Keratinocyte (primary cell): ENCODE measurements around the gene DOC2A. TPM values are rescaled to one million over a fixed set of nuclear protein-coding genes. Genes with fewer than 3 reads are reported as not detected.
"Not testable (repeated sequence)": the region's sequence is repeated elsewhere in the genome, so short reads cannot be mapped to it uniquely, and the experiment has no call there.

Experiments
- DNase-seq: peaks from one replicate; pipeline ENCODE4 v3.0.0-alpha.2; 2011; ENCODE audit warnings: low read depth, missing footprints, low spot score
- FAIRE-seq: peaks from 2 replicates; lab custom pipeline; 2011; peaks lifted over from hg19 to GRCh38; lab: Jason Lieb, UNC
- H2AFZ ChIP-seq: 2 replicates; pipeline ENCODE4 v1.6.0; 2012; ENCODE audit warnings: low read length, control low read depth, inconsistent platforms; ENCODE audit not compliant: control insufficient read depth
- H3K27ac ChIP-seq: 2 replicates; pipeline ENCODE4 v1.5.1; 2011; ENCODE audit warnings: low read length; ENCODE audit not compliant: control insufficient read depth, insufficient read depth
- H3K27me3 ChIP-seq: 3 replicates; pipeline ENCODE4 v1.6.0; 2011; ENCODE audit warnings: low read length; ENCODE audit not compliant: control insufficient read depth, insufficient read depth; ENCODE audit errors: extremely low read depth
- H3K36me3 ChIP-seq, 2 experiments: 2 replicates in 1 of 2; 3 replicates in 1 of 2; pipeline ENCODE4 v1.5.1; 2011; ENCODE audit warnings: low read length in 2 of 2, mild to moderate bottlenecking in 1 of 2; ENCODE audit not compliant: control insufficient read depth in 2 of 2, insufficient read depth in 2 of 2; ENCODE audit errors: extremely low read depth in 1 of 2
- H3K4me1 ChIP-seq: 3 replicates; pipeline ENCODE4 v1.5.1; 2011; ENCODE audit warnings: low read length; ENCODE audit not compliant: control insufficient read depth, insufficient read depth; ENCODE audit errors: extremely low read depth
- H3K4me2 ChIP-seq: 3 replicates; pipeline ENCODE4 v1.6.0; 2011; ENCODE audit warnings: low read depth, low read length; ENCODE audit not compliant: control insufficient read depth, insufficient read depth; ENCODE audit errors: extremely low read depth
- H3K4me3 ChIP-seq, 3 experiments: fragments of 200-600 bp in 1 of 3; sonication (generic) in 1 of 3; 2 replicates in 2 of 3; 3 replicates in 1 of 3; pipeline ENCODE4 v1.5.1; 2011 to 2016; ENCODE audit warnings: low read length in 3 of 3, mild to moderate bottlenecking in 3 of 3, control low read depth in 2 of 3, inconsistent platforms in 1 of 3, low read depth in 1 of 3, mixed read lengths in 1 of 3, mixed run types in 1 of 3, moderate library complexity in 1 of 3; ENCODE audit not compliant: control insufficient read depth in 2 of 3, insufficient read depth in 2 of 3; ENCODE audit errors: extremely low read depth in 1 of 3
- H3K79me2 ChIP-seq: 2 replicates; pipeline ENCODE4 v1.6.0; 2012; ENCODE audit warnings: low read length; ENCODE audit not compliant: control insufficient read depth, insufficient read depth
- H3K9ac ChIP-seq: 3 replicates; pipeline ENCODE4 v1.6.0; 2011; ENCODE audit warnings: low read length; ENCODE audit not compliant: control insufficient read depth, insufficient read depth; ENCODE audit errors: extremely low read depth
- H3K9me1 ChIP-seq: 3 replicates; pipeline ENCODE4 v1.6.0; 2011; ENCODE audit warnings: low read length; ENCODE audit not compliant: control insufficient read depth, insufficient read depth; ENCODE audit errors: extremely low read depth
- H3K9me3 ChIP-seq: 2 replicates; pipeline ENCODE4 v1.5.1; 2012; ENCODE audit warnings: low read depth, low read length; ENCODE audit not compliant: control insufficient read depth
- H4K20me1 ChIP-seq: 3 replicates; pipeline ENCODE4 v1.6.0; 2011; ENCODE audit warnings: low read length; ENCODE audit not compliant: control insufficient read depth, insufficient read depth; ENCODE audit errors: extremely low read depth
- CTCF ChIP-seq, 3 experiments: IDR thresholded peaks in 1 of 3; conservative IDR thresholded peaks in 1 of 3; optimal IDR thresholded peaks in 1 of 3; 2 replicates in 2 of 3; 3 replicates in 1 of 3; pipeline versions ENCODE3 to v1.5.1; 2011; ENCODE audit warnings: low read length in 3 of 3, mild to moderate bottlenecking in 3 of 3, moderate library complexity in 2 of 3, control low read depth in 1 of 3, inconsistent platforms in 1 of 3; ENCODE audit not compliant: insufficient read depth in 2 of 3; ENCODE audit errors: extremely low read depth in 1 of 3
- EZH2 ChIP-seq: IDR thresholded peaks from one replicate; pipeline ENCODE4 v1.6.1; 2012; ENCODE audit warnings: inconsistent platforms, mild to moderate bottlenecking, low read length, moderate library complexity
- dilution Hi-C: fragments of 300-500 bp; cut with MboI; formaldehyde crosslinking; loops from one replicate; pipeline ENCODE4 v1.7.0; 2020; ENCODE audit warnings: low sequenced_read_pairs; ENCODE audit not compliant: extremely low pct_ligation_motif_present
- polyA plus RNA-seq, 5 experiments: library from polyadenylated mRNA; depleted of rRNA in 3 of 5; stranded (reverse) in 3 of 5; stranded (forward) in 1 of 5; unstranded in 1 of 5; fragments of >200 nt; gene quantifications; 1 replicate in 1 of 5; 2 replicates in 3 of 5; 3 replicates in 1 of 5; pipeline versions ENCODE4 v1.2.1 to v1.2.3, GENCODE V29; 2011 to 2012; ENCODE audit warnings: missing spikeins in 2 of 5, low read depth in 1 of 5, low replicate concordance in 1 of 5

The DOC2A gene
- polyA plus RNA-seq, 1 donor (not counting 4 experiments of a cell fraction or from before 2014, with no cell fraction given), result 0.26 TPM

DNA sequence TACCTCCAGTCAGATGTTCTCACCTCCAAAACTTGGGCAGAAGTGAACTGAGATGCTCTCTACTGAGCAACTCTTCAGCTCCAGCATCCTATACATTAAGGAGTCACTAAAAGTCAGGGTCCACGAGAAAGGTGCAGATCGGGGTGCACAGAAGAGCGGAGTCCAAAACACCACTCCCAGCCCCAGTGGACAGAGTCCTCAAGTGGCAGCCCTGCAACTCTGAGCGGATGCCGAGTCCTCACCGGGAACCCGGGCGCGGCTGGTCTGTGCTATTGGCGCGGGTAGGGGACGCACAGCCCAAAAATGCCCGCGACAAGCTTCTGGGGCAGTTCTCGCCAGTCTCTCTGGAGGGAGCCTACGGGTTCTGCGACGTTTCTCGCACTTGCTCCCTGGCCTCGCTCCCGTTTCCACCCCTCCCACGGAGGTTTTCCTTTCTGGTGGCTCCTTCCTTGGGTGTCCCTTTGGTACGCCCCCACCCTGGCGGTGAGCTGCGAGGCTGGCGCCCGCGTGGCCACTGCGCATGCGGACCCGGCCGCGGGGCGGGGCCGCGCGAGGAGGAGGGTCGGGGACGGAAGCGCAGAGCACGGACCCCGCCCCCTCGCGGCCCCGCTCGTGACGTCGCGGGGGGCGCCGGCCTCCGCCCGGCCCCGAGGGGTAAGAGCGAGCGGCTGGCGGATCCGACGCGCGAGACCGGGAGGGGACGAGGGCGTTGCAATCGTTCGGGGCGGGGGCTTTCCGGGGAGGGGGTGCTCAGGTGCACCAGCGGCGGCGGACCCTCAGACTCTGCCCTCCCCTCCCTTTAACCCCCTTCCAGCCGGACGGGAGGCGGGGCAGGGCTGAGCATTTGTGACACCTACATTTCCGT is 49.1 kb downstream of the DOC2A start, which contains the start of gene TMEM219:
Gene TMEM219 (plus strand): TSS at position 601 of the 865 bp plus-strand sequence. CDS start 1,065 bp downstream, outside the sequence.
- dilution Hi-C loops, result no loop called here
- H3K36me3 ChIP-seq, result peaks cover 0 to 3% of the 10 kb centered on the region in 2 experiments
- no peaks in the 10 kb centered on the region for H3K9me1 ChIP-seq
- H4K20me1 ChIP-seq, result no peaks in the 10 kb centered on the region
- peak within 1 kb of the TSS; percentile 96 for H3K4me2 ChIP-seq
- H3K9ac ChIP-seq, result peak within 1 kb of the TSS; percentile 82
- peak within 1 kb of the TSS; percentile 95 for H2AFZ ChIP-seq
- TF ChIP-seq EZH2 (no peak), CTCF (optimal IDR thresholded peaks at IDR 0.05 in 1 of 3, IDR thresholded peaks at IDR 0.05 in 1 of 3, conservative IDR thresholded peaks at IDR 0.05 in 1 of 3; ENCODE audit: extremely low read depth in 1 of 3, insufficient read depth in 2 of 3, low read length in 3 of 3) (peak in 2 of 3 experiments; percentile 15 to 47)
- H3K4me1 ChIP-seq, result peaks cover 10% of the 10 kb centered on the region
- DNase-seq (peak; percentile 40), FAIRE-seq (no peak)
- H3K4me3 ChIP-seq, result peak within 1 kb of the TSS; percentile 67 to 79 (median 72)
- H3K27ac ChIP-seq, result peak within 1 kb of the TSS; percentile 69
- H3K79me2 ChIP-seq, result no peaks in the 10 kb centered on the region
- no peaks in the 10 kb centered on the region for H3K27me3 ChIP-seq
- H3K9me3 ChIP-seq, result no peaks in the 10 kb centered on the region

GRCh38 chr16:29961127-29961478 is 49.7 kb downstream of the DOC2A start:
- peak overlapping the region; percentile 82 for H3K9ac ChIP-seq
- no peak overlapping the region for H3K27ac ChIP-seq
- H3K27me3 ChIP-seq, result no peaks in the 10 kb centered on the region
- no peaks in the 10 kb centered on the region for H3K79me2 ChIP-seq
- no peaks in the 10 kb centered on the region for H3K9me3 ChIP-seq
- H2AFZ ChIP-seq, result peak overlapping the region; percentile 95
- H3K4me3 ChIP-seq, result peak overlapping the region; percentile 67 to 79 (median 72)
- dilution Hi-C loops, result no loop called here
- peak overlapping the region; percentile 96 for H3K4me2 ChIP-seq
- H3K36me3 ChIP-seq, result peaks cover 0 to 3% of the 10 kb centered on the region in 2 experiments
- TF ChIP-seq EZH2 (no peak), CTCF (optimal IDR thresholded peaks at IDR 0.05 in 1 of 3, IDR thresholded peaks at IDR 0.05 in 1 of 3, conservative IDR thresholded peaks at IDR 0.05 in 1 of 3; ENCODE audit: extremely low read depth in 1 of 3, insufficient read depth in 2 of 3, low read length in 3 of 3) (no peak)
- no peaks in the 10 kb centered on the region for H3K9me1 ChIP-seq
- DNase-seq, result no peak
- no peak for FAIRE-seq
- no peaks in the 10 kb centered on the region for H4K20me1 ChIP-seq
- H3K4me1 ChIP-seq, result peaks cover 10% of the 10 kb centered on the region

GRCh38 chr16:29959821-29960220 is 51.0 kb downstream of the DOC2A start:
- H4K20me1 ChIP-seq, H3K9me1 ChIP-seq, H3K4me2 ChIP-seq, H3K27me3 ChIP-seq, FAIRE-seq, DNase-seq, H3K36me3 ChIP-seq, H2AFZ ChIP-seq, H3K79me2 ChIP-seq, H3K9me3 ChIP-seq, H3K27ac ChIP-seq, H3K4me3 ChIP-seq, H3K9ac ChIP-seq, dilution Hi-C loops: not testable (repeated sequence)
- H3K4me1 ChIP-seq, result peaks cover 10% of the 10 kb centered on the region
